ENCODE results near the gene PARD3B. TPM values are rescaled to one million over a fixed set of nuclear protein-coding genes. Genes with fewer than 3 reads are reported as not detected.

Gene PARD3B
- total RNA-seq, 1 experiment from 2014 or later, result 7.6 TPM

DNA sequence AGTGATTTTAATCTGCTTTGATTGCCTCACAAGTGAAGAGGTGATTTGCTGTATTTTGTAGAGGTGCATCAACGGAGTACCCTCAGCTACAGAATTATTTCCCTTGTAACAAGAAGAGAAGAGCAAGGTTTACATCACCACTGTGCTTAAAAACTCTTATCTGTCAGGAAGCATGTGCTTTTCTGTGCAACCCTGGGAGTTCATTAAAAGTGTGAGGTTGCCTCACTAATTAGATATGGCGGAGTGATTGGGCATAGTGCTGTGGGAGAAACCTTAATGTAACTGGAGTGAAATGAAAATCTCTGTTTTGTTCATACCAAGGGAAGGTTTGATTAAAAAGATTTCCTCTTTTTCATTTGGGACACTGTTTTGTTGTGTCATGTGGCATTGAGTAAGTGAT, 544.7 kb downstream of the PARD3B start:
- POLR2A ChIA-PET (ENCODE audit: unreplicated experiment), result no interaction called here
- H3K27me3 ChIP-seq (ENCODE audit: insufficient read depth, low read depth), result no peaks in the 10 kb centered on the region
- TF ChIP-seq, protein P1, sequence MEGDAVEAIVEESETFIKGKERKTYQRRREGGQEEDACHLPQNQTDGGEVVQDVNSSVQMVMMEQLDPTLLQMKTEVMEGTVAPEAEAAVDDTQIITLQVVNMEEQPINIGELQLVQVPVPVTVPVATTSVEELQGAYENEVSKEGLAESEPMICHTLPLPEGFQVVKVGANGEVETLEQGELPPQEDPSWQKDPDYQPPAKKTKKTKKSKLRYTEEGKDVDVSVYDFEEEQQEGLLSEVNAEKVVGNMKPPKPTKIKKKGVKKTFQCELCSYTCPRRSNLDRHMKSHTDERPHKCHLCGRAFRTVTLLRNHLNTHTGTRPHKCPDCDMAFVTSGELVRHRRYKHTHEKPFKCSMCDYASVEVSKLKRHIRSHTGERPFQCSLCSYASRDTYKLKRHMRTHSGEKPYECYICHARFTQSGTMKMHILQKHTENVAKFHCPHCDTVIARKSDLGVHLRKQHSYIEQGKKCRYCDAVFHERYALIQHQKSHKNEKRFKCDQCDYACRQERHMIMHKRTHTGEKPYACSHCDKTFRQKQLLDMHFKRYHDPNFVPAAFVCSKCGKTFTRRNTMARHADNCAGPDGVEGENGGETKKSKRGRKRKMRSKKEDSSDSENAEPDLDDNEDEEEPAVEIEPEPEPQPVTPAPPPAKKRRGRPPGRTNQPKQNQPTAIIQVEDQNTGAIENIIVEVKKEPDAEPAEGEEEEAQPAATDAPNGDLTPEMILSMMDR (conservative IDR thresholded peaks at IDR 0.05), result no peak
- no peak for TF ChIP-seq EZH2 (IDR thresholded peaks at IDR 0.05; ENCODE audit: low read depth)
- H3K4me1 ChIP-seq (replicated peaks; ENCODE audit: insufficient read depth), result no peaks in the 10 kb centered on the region
- no peak overlapping the region for H3K27ac ChIP-seq
- no peak overlapping the region for H3K4me3 ChIP-seq
- no TSS peak for BruUV-seq (replicated peaks)
- no peaks in the 10 kb centered on the region for H3K36me3 ChIP-seq (ENCODE audit: low read depth)
- no peaks in the 10 kb centered on the region for H3K79me2 ChIP-seq (ENCODE audit: low read depth)
- no peak overlapping the region for H3K4me2 ChIP-seq
- CTCF ChIA-PET, result no interaction called here
- no peaks in the 10 kb centered on the region for H4K20me1 ChIP-seq (ENCODE audit: insufficient read depth)
- intact Hi-C loops (cut with micrococcal nuclease; ENCODE audit: unreplicated experiment), result no loop called here
- H3K9me2 ChIP-seq (ENCODE audit: insufficient read depth), result no peaks in the 10 kb centered on the region
- H3K9me3 ChIP-seq (ENCODE audit: insufficient read depth, low read depth), result no peaks in the 10 kb centered on the region
- no peak overlapping the region for H2AFZ ChIP-seq
- DNase-seq, result no peak
- H3F3A ChIP-seq (ENCODE audit: insufficient read depth, low read depth), result no peaks in the 10 kb centered on the region

DNA sequence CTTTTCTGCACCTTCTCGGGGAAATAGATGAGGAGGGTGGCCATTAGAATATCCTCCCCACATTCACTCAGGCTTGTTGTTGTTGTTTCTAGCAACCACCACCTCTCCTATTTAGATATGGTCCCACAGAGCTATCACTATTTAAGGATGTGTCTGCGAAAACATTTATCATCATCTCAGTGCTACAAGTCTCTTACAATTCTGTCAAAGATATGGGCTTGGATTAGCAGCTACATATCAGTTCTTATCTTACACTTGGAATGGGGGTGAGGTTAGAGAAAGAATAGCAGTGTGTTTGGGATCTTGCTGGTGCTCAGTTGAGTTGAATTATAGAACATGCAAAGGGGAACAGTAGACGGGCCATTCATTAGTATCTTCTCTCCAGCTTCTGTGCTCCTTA, 546.1 kb downstream of the PARD3B start:
- H3K36me3 ChIP-seq (ENCODE audit: low read depth), result no peaks in the 10 kb centered on the region
- TF ChIP-seq EZH2 (IDR thresholded peaks at IDR 0.05; ENCODE audit: low read depth), result no peak
- TF ChIP-seq, protein P1 (conservative IDR thresholded peaks at IDR 0.05), result no peak
- H3K27ac ChIP-seq, result no peak overlapping the region
- POLR2A ChIA-PET (ENCODE audit: unreplicated experiment), result no interaction called here
- H3K9me3 ChIP-seq (ENCODE audit: insufficient read depth, low read depth), result no peaks in the 10 kb centered on the region
- H3F3A ChIP-seq (ENCODE audit: insufficient read depth, low read depth), result no peaks in the 10 kb centered on the region
- no peak overlapping the region for H3K4me3 ChIP-seq
- no peak for DNase-seq
- no peaks in the 10 kb centered on the region for H3K27me3 ChIP-seq (ENCODE audit: insufficient read depth, low read depth)
- H4K20me1 ChIP-seq (ENCODE audit: insufficient read depth), result no peaks in the 10 kb centered on the region
- CTCF ChIA-PET, result no interaction called here
- no peak overlapping the region for H3K4me2 ChIP-seq
- intact Hi-C loops (cut with micrococcal nuclease; ENCODE audit: unreplicated experiment), result no loop called here
- H2AFZ ChIP-seq, result no peak overlapping the region
- no peaks in the 10 kb centered on the region for H3K9me2 ChIP-seq (ENCODE audit: insufficient read depth)
- no peaks in the 10 kb centered on the region for H3K4me1 ChIP-seq (replicated peaks; ENCODE audit: insufficient read depth)
- H3K79me2 ChIP-seq (ENCODE audit: low read depth), result no peaks in the 10 kb centered on the region
- no TSS peak for BruUV-seq (replicated peaks)

DNA sequence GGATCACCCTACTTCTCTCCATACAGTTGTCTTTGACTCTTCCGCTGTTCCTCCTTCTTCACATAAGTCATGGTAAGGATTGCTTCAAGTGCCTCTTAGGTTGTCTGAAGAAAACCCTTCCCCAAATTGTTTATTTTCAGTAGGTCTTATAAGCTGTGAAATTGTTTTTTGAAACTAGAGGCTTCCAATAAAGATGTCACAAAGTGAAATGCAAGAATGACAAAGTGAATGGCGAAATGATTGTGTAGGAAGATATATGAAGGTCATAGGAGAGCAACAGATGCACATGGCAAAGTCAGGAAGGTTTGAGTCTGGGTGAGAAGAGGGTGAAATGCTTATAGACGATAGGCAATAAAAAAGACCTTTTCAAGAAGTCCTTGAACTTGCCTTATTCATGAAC, 548.8 kb downstream of the PARD3B start:
- no peak for DNase-seq
- no peaks in the 10 kb centered on the region for H3K27me3 ChIP-seq (ENCODE audit: insufficient read depth, low read depth)
- CTCF ChIA-PET, result no interaction called here
- no peak overlapping the region for H3K27ac ChIP-seq
- POLR2A ChIA-PET (ENCODE audit: unreplicated experiment), result no interaction called here
- no peak for TF ChIP-seq EZH2 (IDR thresholded peaks at IDR 0.05; ENCODE audit: low read depth)
- TF ChIP-seq, protein P1 (conservative IDR thresholded peaks at IDR 0.05), result no peak
- H4K20me1 ChIP-seq (ENCODE audit: insufficient read depth), result no peaks in the 10 kb centered on the region
- no peaks in the 10 kb centered on the region for H3F3A ChIP-seq (ENCODE audit: insufficient read depth, low read depth)
- intact Hi-C loops (cut with micrococcal nuclease; ENCODE audit: unreplicated experiment), result no loop called here
- H3K4me3 ChIP-seq, result no peak overlapping the region
- no peak overlapping the region for H2AFZ ChIP-seq
- no peaks in the 10 kb centered on the region for H3K9me3 ChIP-seq (ENCODE audit: insufficient read depth, low read depth)
- no peak overlapping the region for H3K4me2 ChIP-seq
- no TSS peak for BruUV-seq (replicated peaks)
- no peaks in the 10 kb centered on the region for H3K79me2 ChIP-seq (ENCODE audit: low read depth)
- H3K9me2 ChIP-seq (ENCODE audit: insufficient read depth), result no peaks in the 10 kb centered on the region
- H3K4me1 ChIP-seq (replicated peaks; ENCODE audit: insufficient read depth), result no peaks in the 10 kb centered on the region
- H3K36me3 ChIP-seq (ENCODE audit: low read depth), result no peaks in the 10 kb centered on the region

Measured in PC-9 (cell line).